ENCODE data around the gene RNF145.

Gene RNF145

DNA sequence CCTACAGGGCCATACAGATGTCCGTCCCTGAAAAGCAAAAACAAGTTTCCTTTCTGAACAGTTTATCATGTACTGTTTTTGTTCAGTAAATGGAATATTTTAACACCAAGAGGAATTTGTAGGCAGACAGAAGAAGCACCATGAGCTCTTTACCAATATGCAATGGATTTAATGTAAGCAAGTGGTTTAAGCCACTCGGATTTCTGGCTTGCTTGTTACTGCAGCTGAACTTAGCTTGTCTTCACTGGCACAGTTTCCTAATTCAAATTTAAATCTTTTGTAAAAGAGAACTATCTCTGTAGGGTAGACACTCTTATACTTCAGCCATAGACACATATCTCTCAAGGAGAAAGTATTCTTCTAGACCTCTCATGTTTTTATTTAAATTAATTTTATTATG is 96.9 kb downstream of the RNF145 start:
- no peak for DNase-seq (ENCODE audit: low spot score)
